Bronchial epithelial cell (primary cell): ENCODE measurements around the gene TNNT1. TPM values are rescaled to one million over a fixed set of nuclear protein-coding genes. Genes with fewer than 3 reads are reported as not detected.

Source experiments
- DNase-seq: peaks from one replicate; pipeline ENCODE4 v3.0.0-alpha.2; 2010; ENCODE audit warnings: low read depth
- FAIRE-seq: peaks from 2 replicates; lab custom pipeline; 2011; peaks lifted over from hg19 to GRCh38; lab: Jason Lieb, UNC
- H3K27me3 ChIP-seq: 2 replicates; pipeline ENCODE4 v1.5.1; 2011; ENCODE audit warnings: low read length; ENCODE audit not compliant: control insufficient read depth, insufficient read depth
- H3K36me3 ChIP-seq: 2 replicates; pipeline ENCODE4 v1.5.1; 2011; ENCODE audit warnings: low read length; ENCODE audit not compliant: control insufficient read depth, insufficient read depth
- H3K4me3 ChIP-seq: 2 replicates; pipeline ENCODE4 v1.5.1; 2011; ENCODE audit warnings: mild to moderate bottlenecking, low read depth, low read length, control low read depth
- total RNA-seq: library from RNA; depleted of rRNA; stranded (reverse); fragments of >200 nt; gene quantifications from 2 replicates; pipeline ENCODE4 v1.2.1, GENCODE V29; 2014
- TF ChIP-seq, protein P1 (sequence below): IDR thresholded peaks from 2 replicates; pipeline ENCODE4 v1.5.1; 2011; ENCODE audit warnings: mild to moderate bottlenecking, moderate library complexity, low read length, control low read depth, inconsistent platforms; ENCODE audit not compliant: insufficient read depth, severe bottlenecking

The TNNT1 gene
- total RNA-seq, 1 donor from 2014 or later: 65.0 TPM

DNA sequence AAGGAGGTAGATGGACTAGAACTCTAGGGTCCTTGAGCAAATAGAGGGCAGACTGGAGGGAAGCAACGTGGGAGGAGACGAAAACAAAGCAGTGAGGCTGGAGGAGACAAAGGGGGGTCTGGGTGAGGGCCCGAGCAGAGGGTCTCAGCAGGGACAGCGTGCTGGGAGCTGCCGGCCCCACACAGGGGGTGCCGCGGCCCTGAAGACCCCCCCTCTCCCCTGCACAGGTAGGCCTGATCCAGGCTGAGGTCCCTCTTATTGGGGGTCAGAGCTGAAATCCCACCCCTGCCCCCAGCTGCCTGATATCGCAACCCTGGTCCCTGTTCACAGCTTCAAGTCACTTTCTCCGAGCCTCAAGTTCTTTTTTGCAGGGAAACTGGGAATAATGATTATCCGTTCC lies 64.6 kb downstream of the TNNT1 start:
- FAIRE-seq: no peak
- TF ChIP-seq, protein P1, sequence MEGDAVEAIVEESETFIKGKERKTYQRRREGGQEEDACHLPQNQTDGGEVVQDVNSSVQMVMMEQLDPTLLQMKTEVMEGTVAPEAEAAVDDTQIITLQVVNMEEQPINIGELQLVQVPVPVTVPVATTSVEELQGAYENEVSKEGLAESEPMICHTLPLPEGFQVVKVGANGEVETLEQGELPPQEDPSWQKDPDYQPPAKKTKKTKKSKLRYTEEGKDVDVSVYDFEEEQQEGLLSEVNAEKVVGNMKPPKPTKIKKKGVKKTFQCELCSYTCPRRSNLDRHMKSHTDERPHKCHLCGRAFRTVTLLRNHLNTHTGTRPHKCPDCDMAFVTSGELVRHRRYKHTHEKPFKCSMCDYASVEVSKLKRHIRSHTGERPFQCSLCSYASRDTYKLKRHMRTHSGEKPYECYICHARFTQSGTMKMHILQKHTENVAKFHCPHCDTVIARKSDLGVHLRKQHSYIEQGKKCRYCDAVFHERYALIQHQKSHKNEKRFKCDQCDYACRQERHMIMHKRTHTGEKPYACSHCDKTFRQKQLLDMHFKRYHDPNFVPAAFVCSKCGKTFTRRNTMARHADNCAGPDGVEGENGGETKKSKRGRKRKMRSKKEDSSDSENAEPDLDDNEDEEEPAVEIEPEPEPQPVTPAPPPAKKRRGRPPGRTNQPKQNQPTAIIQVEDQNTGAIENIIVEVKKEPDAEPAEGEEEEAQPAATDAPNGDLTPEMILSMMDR: no peak
- no peaks in the 10 kb centered on the region for H3K27me3 ChIP-seq
- peaks cover 11% of the 10 kb centered on the region for H3K36me3 ChIP-seq
- DNase-seq: no peak
- H3K4me3 ChIP-seq: no peak overlapping the region

DNA sequence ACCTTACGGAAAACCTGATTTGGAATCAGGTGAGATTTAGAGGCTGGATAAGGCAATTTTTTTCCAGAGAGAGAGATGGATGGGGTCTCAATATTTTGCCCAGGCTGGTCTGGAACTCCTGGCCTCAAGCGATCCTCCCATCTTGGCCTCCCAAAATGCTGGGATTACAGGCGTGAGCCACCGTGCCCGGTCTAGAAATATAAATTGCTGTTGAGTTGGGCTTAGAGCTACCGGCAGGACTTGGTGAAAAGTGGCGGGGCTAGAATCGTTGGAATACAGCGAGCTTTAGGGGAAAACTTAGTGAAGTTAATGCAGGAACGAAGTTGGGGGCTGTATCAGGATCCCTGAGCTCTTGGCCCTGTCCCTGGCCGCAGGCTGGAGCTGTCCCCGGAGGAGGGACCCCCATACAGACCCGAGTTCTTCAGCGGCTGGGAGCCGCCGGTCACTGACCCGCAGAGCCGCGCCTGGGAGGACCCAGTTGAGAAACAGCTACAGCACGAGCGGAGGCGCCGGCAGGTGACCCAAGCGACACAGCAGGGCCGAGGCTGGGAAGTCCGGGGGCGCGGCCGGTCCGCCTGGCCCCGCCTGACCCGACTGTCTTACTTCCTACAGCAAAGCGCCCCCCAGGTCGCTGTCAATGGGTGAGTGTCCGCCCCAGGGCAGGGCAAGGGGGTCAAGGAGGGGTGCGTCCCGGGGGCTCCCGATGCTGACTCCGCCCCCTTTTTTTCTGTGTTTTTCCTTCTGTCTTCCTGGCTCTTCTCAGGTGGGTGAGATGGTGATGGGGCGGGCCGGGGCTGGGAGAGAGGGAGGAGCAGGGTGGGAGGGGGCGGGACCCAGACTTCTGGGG lies 65.8 kb downstream of the TNNT1 start:
- Histone ChIP-seq H3K4me3 (no peak overlapping the region), H3K36me3 (peaks cover 12% of the 10 kb centered on the region), H3K27me3 (no peaks in the 10 kb centered on the region)
- TF ChIP-seq, protein P1: no peak
- DNase-seq: no peak
- FAIRE-seq: no peak

Other genes starting within 250 kb of the TNNT1 start
- gene NCR1, start 243.1 kb downstream of the TNNT1 start, total RNA-seq: not detected in 2 replicates
- gene NLRP7, start 201.7 kb downstream of the TNNT1 start, total RNA-seq: 0.13 TPM in 1 of 2 replicates, not detected in the other
- gene NLRP2, start 182.8 kb downstream of the TNNT1 start, total RNA-seq: 9.0 and 36.7 TPM in 2 replicates
- not detected in 2 replicates for gene GP6, start 110.9 kb downstream of the TNNT1 start, total RNA-seq
- 23.7 and 37.0 TPM in 2 replicates for gene RDH13, start 86.1 kb downstream of the TNNT1 start, total RNA-seq
- gene EPS8L1, start 73.3 kb downstream of the TNNT1 start, total RNA-seq: 117 and 308 TPM in 2 replicates
- 22.9 and 25.6 TPM in 2 replicates for gene PPP1R12C, start 31.6 kb downstream of the TNNT1 start, total RNA-seq
- gene TNNI3, start 8.5 kb upstream of the TNNT1 start, total RNA-seq: 0.53 and 1.0 TPM in 2 replicates
- gene DNAAF3, start 17.4 kb upstream of the TNNT1 start, total RNA-seq: 0.53 and 0.77 TPM in 2 replicates
- 0.13 and 0.26 TPM in 2 replicates for gene SYT5, start 31.1 kb upstream of the TNNT1 start, total RNA-seq
- 3.9 and 7.4 TPM in 2 replicates for gene PTPRH, start 60.3 kb upstream of the TNNT1 start, total RNA-seq
- gene TMEM86B, start 79.6 kb upstream of the TNNT1 start, total RNA-seq: 0.53 and 1.4 TPM in 2 replicates
- 15.5 and 27.1 TPM in 2 replicates for gene PPP6R1, start 109.8 kb upstream of the TNNT1 start, total RNA-seq
- gene HSPBP1, start 130.9 kb upstream of the TNNT1 start, total RNA-seq: 37.1 and 41.6 TPM in 2 replicates
- 0.51 and 0.53 TPM in 2 replicates for gene BRSK1, start 134.8 kb upstream of the TNNT1 start, total RNA-seq
- not detected in 2 replicates for gene TMEM150B, start 176.1 kb upstream of the TNNT1 start, total RNA-seq
- gene KMT5C, start 190.7 kb upstream of the TNNT1 start, total RNA-seq: 5.3 and 9.0 TPM in 2 replicates
- gene COX6B2, start 205.5 kb upstream of the TNNT1 start, total RNA-seq: 0.26 and 0.64 TPM in 2 replicates
- gene GARIN5B, start 214.1 kb upstream of the TNNT1 start, total RNA-seq: not detected in 2 replicates
- 0.64 and 1.3 TPM in 2 replicates for gene IL11, start 221.3 kb upstream of the TNNT1 start, total RNA-seq
- not detected in 2 replicates for gene TMEM190, start 227.6 kb upstream of the TNNT1 start, total RNA-seq
- gene TMEM238, start 235.1 kb upstream of the TNNT1 start, total RNA-seq: 3.1 and 10.0 TPM in 2 replicates
- 348 and 603 TPM in 2 replicates for gene RPL28, start 236.7 kb upstream of the TNNT1 start, total RNA-seq